ENCODE data around the gene NIFK.

The NIFK gene

DNA sequence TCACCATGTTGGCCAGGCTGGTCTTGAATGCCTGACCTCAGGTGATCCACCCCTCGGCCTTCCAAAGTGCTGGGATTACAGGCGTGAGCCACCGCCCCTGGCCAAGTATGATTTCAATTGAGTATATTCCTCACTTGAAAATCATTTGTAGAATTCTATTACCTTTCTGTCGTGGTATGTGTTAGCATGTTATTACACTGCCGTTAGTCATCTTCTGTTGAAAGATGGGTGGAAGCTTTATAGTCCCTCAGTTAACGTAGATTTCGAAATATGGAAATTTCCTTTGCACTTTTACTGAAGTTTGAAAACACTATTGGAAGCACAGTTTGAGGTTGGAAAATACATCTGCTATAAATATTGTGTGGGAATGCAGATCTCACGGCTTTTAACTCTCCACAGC, 14.7 kb downstream of the NIFK start:
- TF ChIP-seq, protein P1, sequence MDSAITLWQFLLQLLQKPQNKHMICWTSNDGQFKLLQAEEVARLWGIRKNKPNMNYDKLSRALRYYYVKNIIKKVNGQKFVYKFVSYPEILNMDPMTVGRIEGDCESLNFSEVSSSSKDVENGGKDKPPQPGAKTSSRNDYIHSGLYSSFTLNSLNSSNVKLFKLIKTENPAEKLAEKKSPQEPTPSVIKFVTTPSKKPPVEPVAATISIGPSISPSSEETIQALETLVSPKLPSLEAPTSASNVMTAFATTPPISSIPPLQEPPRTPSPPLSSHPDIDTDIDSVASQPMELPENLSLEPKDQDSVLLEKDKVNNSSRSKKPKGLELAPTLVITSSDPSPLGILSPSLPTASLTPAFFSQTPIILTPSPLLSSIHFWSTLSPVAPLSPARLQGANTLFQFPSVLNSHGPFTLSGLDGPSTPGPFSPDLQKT (IDR thresholded peaks at IDR 0.05; ENCODE audit: borderline replicate concordance, low read depth, low read length) = no peak
- TF ChIP-seq ZNF549 (tag by site-specific recombination; IDR thresholded peaks at IDR 0.05) (no peak), ZNF223 (tag by site-specific recombination; IDR thresholded peaks at IDR 0.05) (no peak), ZNF701 (tag by site-specific recombination; IDR thresholded peaks at IDR 0.05) (no peak), ZNF473 (tag by site-specific recombination; IDR thresholded peaks at IDR 0.05) (no peak), ZNF157 (tag by site-specific recombination; IDR thresholded peaks at IDR 0.05) (no peak), ZNF138 (tag by site-specific recombination; IDR thresholded peaks at IDR 0.05; ENCODE audit: borderline replicate concordance) (no peak), ZNF624 (tag by site-specific recombination; IDR thresholded peaks at IDR 0.05) (no peak), ZNF324 (tag by site-specific recombination; IDR thresholded peaks at IDR 0.05) (no peak)
- TF ChIP-seq, protein P2, sequence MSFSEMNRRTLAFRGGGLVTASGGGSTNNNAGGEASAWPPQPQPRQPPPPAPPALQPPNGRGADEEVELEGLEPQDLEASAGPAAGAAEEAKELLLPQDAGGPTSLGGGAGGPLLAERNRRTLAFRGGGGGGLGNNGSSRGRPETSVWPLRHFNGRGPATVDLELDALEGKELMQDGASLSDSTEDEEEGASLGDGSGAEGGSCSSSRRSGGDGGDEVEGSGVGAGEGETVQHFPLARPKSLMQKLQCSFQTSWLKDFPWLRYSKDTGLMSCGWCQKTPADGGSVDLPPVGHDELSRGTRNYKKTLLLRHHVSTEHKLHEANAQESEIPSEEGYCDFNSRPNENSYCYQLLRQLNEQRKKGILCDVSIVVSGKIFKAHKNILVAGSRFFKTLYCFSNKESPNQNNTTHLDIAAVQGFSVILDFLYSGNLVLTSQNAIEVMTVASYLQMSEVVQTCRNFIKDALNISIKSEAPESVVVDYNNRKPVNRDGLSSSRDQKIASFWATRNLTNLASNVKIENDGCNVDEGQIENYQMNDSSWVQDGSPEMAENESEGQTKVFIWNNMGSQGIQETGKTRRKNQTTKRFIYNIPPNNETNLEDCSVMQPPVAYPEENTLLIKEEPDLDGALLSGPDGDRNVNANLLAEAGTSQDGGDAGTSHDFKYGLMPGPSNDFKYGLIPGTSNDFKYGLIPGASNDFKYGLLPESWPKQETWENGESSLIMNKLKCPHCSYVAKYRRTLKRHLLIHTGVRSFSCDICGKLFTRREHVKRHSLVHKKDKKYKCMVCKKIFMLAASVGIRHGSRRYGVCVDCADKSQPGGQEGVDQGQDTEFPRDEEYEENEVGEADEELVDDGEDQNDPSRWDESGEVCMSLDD (tag by site-specific recombination; IDR thresholded peaks at IDR 0.05) = no peak
- TF ChIP-seq, protein P3, sequence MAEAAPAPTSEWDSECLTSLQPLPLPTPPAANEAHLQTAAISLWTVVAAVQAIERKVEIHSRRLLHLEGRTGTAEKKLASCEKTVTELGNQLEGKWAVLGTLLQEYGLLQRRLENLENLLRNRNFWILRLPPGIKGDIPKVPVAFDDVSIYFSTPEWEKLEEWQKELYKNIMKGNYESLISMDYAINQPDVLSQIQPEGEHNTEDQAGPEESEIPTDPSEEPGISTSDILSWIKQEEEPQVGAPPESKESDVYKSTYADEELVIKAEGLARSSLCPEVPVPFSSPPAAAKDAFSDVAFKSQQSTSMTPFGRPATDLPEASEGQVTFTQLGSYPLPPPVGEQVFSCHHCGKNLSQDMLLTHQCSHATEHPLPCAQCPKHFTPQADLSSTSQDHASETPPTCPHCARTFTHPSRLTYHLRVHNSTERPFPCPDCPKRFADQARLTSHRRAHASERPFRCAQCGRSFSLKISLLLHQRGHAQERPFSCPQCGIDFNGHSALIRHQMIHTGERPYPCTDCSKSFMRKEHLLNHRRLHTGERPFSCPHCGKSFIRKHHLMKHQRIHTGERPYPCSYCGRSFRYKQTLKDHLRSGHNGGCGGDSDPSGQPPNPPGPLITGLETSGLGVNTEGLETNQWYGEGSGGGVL (tag by site-specific recombination; IDR thresholded peaks at IDR 0.05) = no peak
- H3K27ac ChIP-seq (ENCODE audit: extremely low read depth, low read depth, low read length) = no peak overlapping the region
- H3K36me3 ChIP-seq (ENCODE audit: control insufficient read depth in 2 of 2, insufficient read depth in 1 of 2, low read length in 2 of 2) = peaks cover 8 to 10% of the 10 kb centered on the region in 2 experiments; a peak in 2 of 3 replicates
- no peaks in the 10 kb centered on the region for H3K9me3 ChIP-seq (ENCODE audit: control insufficient read depth, insufficient read depth, low read depth, low read length)
- POLR2A ChIA-PET = no interaction called here
- CTCF ChIA-PET = no interaction called here
- H3K4me3 ChIP-seq (ENCODE audit: low read depth, low read length) = no peak overlapping the region
- H3K4me1 ChIP-seq (ENCODE audit: control insufficient read depth, insufficient read depth, low read length) = no peaks in the 10 kb centered on the region

DNA sequence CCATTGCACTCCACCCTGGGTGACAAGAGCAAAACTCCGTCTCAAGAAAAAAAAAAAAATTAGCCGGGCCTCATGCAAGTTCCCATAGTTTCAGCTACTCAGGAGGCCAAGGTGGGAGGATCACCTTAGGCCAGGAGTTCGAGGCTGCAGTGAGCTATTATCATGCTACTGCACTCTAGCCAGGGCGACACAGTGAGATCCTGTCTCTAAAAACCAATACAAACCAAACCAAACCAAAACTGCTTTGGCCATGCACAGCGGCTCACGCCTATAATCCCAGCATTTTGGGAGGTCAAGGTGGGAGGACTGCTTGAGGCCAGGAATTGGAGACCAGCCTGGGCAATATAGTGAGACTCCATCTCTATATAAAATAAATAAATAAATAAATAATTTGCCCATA, 19.1 kb downstream of the NIFK start:
- ChIA-PET CTCF (interaction anchor here (0.6 to 4.3 kb wide), 5 partner anchors 122 to 632 kb away, joined by 3 to 17 read pairs (median 6); partner anchors contain the start of gene RNU4ATAC), POLR2A (no interaction called here)
- TF ChIP-seq, protein P4, sequence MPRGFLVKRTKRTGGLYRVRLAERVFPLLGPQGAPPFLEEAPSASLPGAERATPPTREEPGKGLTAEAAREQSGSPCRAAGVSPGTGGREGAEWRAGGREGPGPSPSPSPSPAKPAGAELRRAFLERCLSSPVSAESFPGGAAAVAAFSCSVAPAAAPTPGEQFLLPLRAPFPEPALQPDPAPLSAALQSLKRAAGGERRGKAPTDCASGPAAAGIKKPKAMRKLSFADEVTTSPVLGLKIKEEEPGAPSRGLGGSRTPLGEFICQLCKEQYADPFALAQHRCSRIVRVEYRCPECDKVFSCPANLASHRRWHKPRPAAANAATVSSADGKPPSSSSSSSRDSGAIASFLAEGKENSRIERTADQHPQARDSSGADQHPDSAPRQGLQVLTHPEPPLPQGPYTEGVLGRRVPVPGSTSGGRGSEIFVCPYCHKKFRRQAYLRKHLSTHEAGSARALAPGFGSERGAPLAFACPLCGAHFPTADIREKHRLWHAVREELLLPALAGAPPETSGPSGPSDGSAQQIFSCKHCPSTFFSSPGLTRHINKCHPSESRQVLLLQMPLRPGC (tag by site-specific recombination; IDR thresholded peaks at IDR 0.05) = no peak
- TF ChIP-seq ZNF121 (tag by site-specific recombination; IDR thresholded peaks at IDR 0.05) = peak; percentile 55; the same call in 1 of the 2 replicates
- TF ChIP-seq ZNF19 (tag by site-specific recombination; IDR thresholded peaks at IDR 0.05; ENCODE audit: low read depth) = no peak
- TF ChIP-seq MYNN (tag by site-specific recombination; IDR thresholded peaks at IDR 0.05; ENCODE audit: borderline replicate concordance) = no peak
- Histone ChIP-seq H3K9me3 (ENCODE audit: control insufficient read depth, insufficient read depth, low read depth, low read length) (no peaks in the 10 kb centered on the region), H3K4me1 (ENCODE audit: control insufficient read depth, insufficient read depth, low read length) (no peaks in the 10 kb centered on the region), H3K27ac (ENCODE audit: extremely low read depth, low read depth, low read length) (no peak overlapping the region), H3K4me3 (ENCODE audit: low read depth, low read length) (no peak overlapping the region), H3K36me3 (ENCODE audit: control insufficient read depth in 2 of 2, insufficient read depth in 1 of 2, low read length in 2 of 2) (no peaks in the 10 kb centered on the region)

All from HEK293 (cell line).